Cerebellar cortex (tissue), 1 donor: Measurements from ENCODE around the gene FSTL4.

Experiments used
- DNase-seq: peaks from one replicate; pipeline ENCODE4 v3.0.0-alpha.2; 2015; ENCODE audit warnings: low spot score

Gene FSTL4

DNA sequence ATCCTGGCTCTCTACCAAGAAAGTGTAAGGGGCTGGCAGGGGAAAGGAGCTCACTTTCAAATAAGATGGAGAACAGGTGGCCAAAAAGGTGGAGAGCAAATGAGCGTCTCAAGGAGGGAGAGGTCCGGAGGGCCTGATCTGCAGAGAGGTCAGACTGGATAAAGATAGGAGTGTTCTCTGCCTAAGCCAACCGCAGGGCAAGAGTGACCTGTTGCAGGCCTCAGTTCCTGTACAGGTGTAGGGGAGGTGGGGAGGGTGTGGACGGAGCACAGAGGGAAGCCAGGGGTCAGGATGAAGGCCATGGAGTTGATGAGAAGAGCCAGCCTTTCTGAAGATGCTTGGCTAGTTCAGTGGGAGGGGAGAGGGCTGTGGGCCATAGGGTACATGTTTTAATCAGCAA lies 320.8 kb downstream of the FSTL4 start:
- no peak for DNase-seq

DNA sequence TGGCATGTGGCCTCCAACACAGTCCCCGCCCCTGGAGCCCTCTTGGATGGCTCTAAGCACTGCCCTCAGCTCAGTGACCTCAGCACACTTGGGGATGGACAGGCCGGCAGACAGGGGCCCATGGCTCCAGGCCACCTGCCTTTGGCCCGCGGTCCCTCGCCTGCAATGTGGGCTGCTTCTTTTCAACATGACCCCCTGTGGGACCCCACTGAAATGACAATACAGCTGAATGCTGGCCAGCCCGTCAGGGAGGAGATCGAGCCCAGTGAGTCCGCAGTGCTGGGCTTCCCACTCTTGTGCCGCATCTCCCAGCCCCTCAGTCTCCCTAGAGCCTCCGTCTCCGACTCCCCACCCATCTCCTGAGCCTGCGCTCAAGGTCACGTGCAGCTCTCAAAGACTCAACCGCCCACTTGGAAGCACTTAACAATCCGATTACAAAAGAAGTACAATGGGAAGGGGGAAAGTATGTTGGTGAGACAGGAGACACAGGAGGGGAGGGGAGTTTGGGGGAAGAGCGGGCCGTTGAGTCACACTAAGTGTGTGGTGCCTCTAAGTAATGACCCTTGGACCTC lies 321.6 kb downstream of the FSTL4 start:
- no peak for DNase-seq

DNA sequence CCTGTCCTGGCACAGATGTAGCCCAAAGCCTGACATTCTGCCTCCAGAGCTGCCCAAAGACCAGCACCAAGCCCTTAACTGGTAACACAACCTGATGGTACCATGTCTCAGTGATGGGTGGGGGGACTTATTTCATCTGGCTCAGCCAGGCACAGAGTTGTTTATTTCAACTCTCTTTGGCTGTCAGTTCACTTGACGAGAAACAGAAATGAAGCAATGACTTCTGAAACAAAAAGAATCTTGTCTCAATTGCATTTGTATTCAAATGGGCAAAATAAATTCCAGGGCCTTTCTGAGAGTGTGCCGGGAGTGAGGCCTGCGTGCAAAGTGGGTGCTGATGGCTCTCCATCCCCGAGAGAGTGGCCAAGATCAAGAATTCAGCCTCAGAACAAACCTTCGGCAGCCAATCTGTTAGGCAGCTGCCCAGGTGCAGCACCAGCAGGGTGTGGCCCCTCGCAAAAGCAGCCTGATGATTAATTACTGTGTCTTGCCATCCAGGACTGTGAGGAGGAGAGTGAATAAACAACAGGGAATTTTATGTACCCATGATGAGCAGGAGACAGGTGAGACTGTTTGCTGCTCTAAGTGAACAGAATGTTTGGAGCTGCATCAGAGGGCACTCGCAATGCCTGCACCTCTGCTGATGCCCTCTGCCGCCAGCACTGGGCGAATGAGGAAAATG lies 322.5 kb downstream of the FSTL4 start:
- no peak for DNase-seq

DNA sequence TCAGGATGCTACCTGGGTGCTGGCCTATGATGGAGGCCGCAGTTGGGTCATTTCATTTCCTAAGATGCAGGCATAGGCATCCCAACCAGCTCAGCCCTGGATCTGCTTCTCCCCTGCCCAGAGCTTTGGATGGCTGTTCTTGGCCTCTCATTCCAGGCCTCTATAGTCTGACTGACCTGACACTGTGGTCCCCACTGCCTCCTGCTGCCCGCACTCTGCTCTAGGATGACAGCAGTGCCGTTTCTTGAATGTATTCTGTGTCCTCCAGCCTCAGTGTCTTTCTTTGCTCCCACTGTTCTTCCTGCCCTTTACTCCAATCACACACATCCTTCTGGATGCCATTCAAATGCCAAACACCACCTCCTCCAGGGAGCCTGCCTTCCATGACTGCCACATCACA lies 324.8 kb downstream of the FSTL4 start:
- peak; percentile 33 for DNase-seq

DNA sequence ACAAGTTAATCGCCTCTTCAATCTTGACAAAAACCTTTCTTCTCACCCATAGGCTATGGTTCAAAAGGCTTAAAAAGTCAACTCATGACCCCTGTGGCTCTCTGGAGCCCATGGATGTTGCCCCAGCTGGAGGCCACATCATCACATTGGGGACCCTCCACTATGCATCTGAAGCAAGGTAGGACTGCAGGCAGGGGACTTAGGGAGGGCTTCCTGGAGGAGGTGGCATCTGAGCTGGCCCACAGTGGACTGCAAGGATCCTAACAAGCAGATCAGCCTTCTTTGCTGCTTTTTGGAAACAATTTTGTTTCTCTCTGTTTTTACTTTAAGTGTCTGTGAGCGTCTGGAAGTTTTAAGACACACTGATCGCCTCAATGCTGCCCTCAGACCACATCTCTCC lies 325.9 kb downstream of the FSTL4 start:
- DNase-seq = no peak

DNA sequence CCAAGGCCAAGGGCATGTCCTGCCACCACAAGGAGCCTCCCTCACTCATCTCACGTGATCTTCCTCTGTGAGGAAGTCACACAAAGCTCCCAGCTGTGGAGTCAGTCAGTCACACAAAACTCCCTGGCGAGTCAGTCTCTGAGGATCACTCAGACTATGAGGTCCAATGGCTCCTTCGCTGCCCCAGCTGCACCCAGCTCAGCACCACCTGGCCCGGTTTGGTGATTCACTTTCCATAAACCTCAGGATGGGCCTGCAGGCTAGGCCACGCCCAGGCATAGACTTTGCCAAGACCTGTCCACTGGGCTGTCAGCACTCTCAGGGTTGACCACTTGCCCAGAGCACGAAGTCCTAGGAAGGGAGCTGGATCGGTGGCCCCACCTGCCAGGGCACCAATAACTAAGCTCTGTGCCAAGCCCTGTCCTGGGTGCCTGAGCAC lies 326.7 kb downstream of the FSTL4 start:
- DNase-seq = no peak

DNA sequence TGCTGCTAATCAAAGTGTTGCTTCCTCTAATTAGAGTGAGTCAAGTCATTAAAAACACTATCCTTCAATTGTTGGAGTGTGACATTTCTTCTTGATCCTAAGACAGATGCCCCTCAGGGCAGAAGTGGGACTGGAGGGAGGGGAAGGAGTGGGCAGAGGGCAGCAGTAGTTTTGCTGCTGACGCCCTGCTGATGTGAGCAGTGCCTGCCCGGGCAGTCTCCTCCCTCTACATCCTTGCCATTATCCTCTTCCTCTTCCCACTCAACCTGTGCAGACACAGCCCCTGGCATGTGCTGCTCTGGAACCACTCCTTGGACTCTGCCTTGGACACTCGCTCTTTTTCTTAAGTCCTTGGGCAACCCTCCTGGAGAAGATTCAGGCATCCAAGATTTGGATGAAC lies 328.0 kb downstream of the FSTL4 start:
- DNase-seq = no peak

DNA sequence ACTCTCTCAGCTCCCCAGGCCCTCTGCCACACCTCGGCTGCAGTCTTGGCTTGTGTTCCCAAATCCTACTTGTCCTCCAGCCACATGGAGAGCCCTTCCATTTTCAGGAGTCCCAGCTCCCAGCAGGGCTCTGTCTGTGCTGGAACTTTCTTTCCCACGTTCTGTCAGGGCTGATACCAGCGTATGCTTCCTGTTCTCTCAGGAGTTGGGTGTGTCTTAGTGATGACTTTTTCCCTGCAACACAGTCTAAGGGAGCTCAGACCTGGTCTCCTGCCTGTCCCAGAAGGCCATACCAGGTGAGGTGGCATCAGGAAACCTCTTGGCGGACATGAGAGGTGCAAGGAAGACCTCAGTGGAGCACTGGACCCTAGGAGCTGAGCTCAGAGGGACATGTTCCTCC lies 334.0 kb downstream of the FSTL4 start:
- DNase-seq = no peak

DNA sequence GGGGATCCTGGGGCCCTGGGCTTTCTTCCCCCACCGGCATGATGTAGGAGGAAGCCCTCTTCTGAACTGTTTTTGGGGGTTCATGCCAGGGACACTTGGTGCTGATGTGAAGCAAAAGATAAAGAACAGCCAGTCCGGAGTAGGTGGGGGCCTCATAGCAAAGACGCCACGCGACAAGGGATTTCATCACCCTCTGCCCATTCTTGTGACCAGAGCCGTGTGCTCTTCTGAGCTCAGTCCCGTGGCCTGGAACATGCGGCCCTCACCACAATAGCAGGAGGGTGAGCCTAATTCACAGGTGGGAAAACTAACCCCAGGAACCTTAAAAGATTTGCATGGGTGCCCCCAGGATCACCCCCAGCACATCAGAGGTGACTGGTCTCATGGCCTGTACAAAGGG lies 334.6 kb downstream of the FSTL4 start:
- no peak for DNase-seq

DNA sequence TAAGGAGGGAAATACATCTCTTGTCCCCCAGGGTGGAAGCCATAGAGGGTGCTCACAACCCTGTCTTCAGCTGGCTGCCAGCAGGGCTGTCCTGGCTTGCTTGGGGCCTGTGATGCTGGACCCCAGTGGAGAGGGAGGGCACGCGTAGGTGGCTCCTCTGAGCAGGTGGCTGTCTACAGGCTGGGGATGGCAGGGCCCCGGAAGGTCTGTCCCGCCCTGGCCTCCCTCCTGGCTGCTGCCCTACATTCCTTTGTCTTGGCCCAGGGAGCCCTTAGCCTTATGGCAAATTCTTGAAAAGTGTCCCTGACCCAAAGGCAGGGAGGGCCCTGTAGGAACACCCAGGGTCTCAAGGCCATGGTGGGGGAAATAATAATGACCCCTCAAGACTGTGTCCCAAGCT lies 336.2 kb downstream of the FSTL4 start:
- DNase-seq = no peak

DNA sequence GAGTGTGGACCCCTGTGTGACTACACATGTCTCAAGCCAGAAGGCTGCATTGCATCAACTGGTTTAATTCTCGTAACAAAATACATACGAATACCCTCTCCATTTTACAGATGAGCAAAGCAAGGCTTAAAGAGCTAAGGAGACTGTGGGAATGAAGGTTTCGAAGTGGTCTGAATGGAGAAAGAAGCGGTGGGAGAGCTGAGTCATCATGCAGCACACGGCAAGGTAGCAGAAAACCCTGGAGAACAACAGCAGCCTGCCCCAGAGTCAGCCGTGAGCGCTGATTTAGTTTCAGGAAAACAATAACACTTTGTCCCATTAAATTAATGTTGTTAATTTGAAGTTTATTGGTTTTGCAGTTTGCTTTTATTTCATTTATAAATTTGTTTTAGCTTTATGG lies 336.7 kb downstream of the FSTL4 start:
- DNase-seq = no peak

DNA sequence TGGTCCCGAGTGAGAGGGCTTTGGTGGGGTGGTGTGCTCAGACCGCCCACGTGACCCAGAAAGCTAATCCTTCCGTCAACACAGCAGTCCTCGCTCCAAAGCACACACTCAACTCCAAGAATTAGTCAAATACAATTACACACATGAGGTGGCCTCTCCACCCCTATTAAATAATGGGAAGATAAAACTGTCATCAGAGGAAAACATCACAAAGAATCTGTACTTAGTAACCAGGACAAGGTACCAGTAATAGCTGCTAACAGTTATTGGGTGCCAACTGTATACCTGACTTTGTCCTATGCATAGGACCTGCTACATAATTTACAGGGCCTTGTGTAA lies 337.8 kb downstream of the FSTL4 start:
- no peak for DNase-seq

DNA sequence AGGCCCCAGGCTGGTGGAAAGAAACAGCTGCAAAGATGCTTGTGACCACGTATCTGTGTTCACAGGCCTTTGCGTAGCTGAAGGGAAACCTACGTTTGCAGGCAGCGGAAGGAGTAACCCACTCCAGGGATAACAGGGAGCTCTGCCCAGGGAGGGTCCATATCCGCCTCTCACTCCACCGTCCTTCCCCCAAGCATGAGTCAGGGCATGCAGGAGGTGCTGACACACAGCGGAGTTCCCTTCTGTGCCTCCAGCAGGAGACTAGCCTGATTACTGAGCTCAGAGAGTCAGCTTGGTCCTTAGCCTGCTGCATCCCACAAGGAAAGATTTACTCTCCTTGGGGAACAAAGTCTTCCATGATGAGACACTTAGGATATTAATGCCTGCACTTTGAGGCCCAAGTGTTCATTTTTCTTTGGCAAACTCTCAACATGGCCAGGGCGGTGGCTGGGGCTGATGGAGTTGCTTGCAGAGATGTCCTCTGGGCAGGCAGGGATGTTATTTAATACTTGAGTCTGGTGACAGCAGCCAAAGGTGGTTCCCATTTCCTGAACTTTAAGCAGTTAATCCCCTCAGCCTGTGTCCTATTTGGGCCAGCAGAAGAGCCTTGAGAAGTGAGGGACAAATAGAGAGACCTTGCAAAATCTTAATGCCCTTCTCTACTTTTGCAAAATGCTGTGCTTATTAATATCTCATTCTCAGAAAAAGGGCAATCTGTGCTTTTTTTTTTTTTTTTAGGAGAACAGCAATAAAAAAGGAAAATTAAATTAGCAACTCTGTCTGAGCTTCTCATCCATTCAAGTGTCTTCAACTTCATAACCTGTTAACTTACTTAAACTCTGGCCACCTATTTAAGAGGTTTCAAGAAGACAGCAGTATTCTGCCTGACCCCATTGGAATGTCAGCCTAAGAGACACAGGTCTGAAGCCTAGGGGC lies 338.4 kb downstream of the FSTL4 start:
- no peak for DNase-seq

DNA sequence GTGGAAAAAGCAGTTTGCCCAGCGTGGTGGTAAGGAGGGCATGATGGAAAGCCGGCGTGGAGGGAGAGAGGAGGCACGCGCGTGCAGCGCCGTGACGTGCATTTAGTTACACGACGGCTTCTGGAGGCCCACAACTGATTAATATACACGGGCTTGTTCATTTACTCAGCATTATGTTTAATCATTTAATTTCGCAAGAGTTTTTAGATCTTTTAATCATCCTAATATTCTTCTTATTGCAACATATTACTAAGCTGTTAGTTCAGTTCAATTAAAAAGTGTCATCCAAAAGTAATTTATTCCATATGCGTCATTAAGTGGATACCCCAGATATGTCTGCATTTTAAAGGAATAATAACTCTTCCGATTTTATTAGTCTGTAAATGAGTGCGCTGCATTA lies 340.0 kb downstream of the FSTL4 start:
- DNase-seq = no peak

DNA sequence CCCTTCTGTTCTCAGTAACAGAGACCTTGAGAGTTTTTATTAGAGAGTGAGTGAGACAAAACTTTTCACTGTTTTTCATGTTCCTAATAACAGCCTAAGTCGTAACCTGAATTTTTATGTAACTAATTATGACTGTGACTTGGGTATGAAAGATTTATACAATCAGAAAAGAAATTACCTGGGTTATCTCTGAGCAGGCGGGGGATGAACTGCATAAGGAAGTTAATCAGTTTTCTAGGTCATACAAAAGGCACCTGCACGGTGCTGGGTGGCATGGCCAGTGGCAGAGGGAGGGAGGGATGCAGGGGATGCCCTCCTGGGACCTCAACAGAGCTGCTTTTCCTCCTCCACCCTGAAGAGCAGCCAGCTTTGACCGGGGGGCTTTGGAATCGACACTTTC lies 340.7 kb downstream of the FSTL4 start:
- DNase-seq = no peak

DNA sequence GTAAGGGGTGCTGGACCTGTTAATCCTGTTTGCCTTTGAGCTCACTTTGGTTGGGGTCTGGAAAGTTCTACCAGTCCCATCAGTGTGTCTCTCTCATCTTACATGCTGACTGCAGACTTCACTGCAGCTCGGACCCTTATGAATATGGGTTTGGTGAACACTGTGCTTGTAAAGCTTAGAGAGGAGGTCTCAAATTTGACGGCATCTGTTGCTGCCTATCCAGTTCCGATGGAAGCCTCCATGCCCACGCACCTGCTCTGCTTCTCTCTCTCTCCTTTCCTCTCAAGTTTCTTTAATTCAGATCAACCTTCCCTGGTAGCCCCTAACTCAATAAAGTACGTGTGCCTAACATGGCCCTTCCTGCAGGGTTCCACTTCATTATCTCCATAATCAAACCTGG lies 342.6 kb downstream of the FSTL4 start:
- DNase-seq = no peak

DNA sequence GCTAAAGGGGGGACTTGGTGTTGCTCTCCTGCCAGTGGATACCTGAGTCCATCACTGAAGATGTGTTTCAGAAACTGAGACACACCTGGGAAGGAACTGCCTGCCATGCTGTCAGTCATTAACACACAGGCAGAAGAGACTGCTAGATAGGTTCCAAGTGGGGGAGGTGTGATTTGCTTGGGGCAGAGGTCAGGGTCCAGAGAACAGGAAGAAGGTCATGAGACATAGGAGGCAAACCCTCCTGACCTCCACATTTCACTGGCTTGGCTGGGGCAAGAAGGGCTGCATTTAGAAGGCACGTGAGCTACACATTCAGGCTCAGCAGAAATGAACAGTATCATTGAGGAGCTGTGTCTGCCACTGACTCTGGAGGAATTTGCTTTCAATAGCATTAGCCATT lies 344.7 kb downstream of the FSTL4 start:
- no peak for DNase-seq

DNA sequence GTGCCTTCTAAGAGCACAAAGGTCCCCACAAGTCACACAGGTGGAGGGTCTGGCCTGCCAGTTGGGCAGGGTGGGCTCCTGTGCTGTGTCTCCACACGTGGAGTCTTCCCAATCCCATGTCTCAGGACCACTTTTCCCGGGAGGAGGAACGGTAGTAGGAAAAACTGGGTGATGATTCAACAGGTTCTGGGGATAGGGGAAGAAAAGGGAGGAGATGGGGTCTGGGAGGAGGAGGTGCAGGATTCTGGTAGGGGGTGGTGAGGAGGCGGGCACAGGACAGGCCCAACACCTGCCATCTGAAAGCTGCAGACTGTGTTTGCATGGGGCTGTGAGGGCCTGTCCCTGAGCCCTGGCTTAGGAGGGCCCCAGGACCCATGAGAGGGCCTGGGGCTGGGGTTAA lies 345.4 kb downstream of the FSTL4 start:
- DNase-seq = no peak

DNA sequence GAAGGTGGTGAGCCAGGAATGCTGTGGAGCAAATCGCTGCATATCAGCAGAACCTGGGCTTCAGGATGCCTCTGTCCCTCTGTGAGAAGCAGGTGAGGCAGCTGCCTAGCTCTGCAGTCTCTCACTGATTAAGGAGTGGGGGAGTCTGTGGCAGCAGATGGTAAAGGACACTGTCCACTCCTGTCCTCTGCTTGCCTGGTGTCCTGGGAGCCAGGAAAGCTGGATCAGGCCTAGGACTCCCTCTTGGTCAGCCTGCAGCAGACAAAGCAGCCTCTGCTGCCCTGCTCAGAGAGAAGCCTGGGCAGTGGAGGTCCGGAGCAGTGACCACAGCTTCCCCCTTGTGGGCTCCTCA lies 345.8 kb downstream of the FSTL4 start:
- no peak for DNase-seq

DNA sequence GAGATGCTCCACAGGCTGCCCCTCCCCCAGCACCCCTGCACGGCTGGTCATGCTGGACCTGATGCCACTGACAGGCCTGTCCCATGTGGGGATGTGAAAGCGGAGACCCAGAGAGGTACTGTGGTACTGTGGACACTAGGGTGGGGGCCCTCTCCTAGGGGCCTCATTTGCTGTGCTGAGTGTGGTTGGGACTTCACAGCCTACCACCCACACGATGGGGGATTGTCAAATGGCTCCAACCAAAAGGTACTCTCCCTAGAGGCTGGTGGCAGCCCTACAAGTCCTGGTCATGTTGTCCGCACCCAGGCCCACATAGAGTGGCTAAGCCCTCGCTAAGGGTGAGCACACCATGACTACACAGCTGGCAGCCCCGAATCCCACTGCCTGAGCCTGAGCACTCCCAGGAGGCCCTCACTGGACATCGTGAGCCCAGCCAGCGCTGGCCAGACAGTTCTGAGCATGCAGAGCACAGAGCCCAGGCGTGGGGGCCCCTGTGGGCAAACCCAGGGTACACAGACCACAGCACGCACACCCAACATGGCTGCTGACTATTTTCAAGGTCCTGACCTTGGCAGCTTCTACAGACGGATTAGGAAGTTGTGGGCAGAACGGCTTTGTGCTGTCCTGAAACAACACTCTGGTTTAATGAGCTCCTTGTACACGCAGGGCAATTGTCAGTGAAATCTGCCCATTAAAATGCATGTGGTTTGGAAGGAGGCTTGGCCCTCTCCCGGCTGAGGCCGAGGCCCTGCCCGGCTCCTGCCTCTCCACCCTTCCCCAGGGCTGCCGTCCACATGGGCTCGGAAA lies 346.4 kb downstream of the FSTL4 start:
- DNase-seq = no peak

DNA sequence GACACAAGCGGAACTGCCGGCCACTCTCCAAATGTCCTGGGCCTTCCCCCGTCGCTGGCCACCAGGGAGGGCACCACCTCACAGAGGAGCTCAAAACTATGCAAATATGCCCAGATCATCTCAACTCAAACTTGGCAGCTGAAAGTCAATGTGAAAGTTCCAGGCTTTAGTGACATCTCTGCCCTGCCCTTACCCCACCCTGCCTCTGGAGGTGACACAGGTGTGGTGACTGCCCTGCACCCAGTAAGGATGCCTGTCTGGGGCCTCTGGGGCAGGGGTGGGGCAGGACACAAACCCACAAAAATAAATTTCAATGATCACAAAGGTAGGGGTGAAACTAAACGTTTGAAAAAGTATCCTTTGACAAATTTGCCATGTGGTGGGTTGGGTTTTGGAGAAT lies 347.1 kb downstream of the FSTL4 start:
- no peak for DNase-seq

DNA sequence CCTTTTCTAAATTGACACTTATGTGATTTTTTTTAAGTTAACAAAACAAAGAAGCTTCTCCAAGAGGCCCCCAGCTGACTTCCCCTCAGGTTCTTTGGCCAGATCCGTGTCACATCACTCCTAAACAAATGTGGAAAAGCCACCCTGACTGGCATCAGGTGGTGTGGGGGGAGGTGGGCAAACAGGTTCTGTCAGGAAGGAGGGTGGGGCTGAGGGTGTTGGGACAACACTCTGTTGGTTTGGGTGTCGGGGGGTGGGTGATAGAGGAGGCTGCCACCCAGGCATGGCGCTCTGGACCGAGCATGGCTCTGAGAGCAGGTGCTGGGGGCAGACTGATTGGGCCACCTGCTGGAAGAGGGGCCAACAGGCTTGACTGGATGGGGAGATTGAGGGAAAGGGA lies 349.7 kb downstream of the FSTL4 start:
- no peak for DNase-seq

DNA sequence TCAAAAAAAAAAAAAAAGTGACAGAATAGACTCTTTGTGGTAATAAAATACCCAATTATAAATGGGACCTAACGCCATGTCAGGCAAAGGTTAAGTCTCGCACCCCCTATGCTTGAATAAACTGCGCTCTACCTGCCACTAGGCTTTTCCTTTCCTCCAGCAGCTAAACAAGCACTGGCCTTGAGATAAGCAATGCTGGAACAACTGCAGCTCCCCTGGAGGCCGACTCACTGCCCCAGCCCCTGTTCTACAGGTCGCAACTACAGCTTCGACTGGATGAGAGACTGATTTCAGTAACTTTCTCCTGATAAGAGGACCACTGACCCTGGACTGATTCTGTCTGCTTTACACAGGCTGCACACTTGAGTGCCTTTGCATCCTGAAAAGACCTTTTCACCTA lies 350.3 kb downstream of the FSTL4 start:
- DNase-seq = no peak
